SKM-1 (cell line): ENCODE measurements around the gene CHD9.
"Not testable (repeated sequence)": the region's sequence is repeated elsewhere in the genome, so short reads cannot be mapped to it uniquely, and the experiment has no call there.

ENCODE experiments used
- DNase-seq: peaks from one replicate; lab custom pipeline; 2025; ENCODE audit not compliant: unreplicated experiment; lab: John Stamatoyannopoulos, UW

The CHD9 gene

DNA sequence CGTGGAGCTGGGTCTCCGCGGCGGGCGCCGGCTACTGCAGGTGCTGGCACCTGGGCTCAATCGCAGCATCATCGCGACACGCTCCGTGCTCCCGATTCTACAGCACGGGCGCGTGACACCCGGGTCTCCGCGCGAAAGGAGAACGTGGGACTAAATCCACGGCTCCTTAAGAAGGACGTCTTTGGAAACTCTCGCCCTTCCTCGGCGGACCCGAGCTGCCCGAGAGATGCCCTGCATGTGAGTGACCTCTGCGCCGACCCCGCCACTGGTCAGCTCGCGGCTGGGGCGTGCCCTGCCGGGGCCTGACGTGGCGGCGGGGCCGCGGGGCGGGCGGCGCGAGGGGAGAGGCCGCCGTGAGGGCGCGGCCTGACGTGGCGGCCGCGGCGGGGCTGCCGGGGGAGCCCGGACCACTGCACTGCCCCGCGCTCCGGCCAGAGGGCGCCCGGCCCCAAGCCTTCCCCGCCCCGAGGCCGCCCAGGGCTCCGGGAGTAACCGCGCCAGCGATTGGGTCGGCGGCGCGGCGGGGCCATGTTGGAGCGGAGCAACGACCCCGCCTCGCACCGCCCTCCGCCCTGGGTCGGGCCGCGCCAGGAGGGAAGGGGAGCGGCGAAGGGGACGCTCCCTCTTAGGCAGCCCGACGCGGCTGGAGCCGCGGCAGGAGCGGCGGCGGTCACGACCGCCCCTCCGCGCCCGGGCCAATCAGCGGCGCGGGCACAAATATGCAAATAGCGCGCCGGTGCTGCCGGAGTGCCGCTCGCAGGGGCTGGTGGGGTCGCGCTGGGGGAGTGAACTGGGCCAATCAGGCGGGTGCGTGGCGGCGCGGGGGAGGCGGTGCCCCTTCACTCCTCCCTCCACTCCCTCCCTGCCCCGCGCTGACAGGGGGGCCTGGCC is 75.6 kb downstream of the CHD9 start:
- DNase-seq, result peak; percentile 77

DNA sequence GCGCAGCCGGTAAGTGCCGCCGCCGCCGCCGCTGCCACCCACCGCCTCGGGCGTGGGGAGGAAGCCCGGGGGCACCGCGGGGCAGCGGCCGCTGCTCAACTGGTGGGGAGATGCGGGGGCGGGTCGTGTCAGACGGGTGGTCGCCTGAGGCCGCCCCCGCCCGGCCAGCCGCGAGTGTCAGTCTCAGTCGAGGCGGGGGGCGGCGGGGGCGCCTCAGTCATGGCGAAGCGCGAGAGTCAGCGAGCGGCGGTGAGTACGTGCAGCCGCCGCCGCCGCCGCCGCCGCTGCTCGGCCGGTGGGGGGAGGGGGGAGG is 76.2 kb downstream of the CHD9 start:
- DNase-seq, result no peak

DNA sequence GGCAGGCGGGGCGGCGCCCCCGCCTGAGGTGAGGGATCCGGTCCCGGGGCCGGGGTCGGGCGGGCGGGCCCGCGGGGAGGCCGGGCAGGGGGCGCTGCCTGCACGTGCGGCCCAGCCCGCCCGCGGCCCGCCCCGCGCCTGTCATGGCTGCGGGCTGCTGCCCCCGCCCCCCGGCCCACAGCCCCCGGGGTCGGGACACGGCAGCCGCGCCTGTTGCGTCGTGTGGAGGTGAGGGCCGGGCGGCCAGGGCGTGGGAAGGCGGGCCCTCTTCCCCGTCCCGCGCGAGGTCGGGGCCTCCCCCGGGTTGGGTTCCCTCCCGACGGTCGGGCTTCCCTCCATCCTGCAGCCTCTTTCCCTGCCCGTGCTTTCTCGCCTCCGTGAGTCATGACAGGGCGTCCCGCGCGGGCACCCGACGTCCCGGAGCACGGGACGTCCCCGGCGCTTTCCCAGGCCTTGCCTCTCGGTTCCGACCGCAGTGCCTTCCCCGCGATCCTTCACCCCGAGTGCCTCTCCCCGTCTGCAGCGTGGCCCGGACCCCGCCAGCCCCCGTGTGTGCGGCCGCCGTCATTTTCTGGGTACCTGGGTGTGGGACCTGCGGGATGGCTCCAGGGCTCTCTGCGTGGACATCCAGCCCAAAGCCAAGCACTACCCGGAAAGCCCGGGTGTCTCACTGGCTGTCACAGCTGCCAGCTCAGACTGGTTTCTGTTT is 76.7 kb downstream of the CHD9 start:
- DNase-seq, result no peak

DNA sequence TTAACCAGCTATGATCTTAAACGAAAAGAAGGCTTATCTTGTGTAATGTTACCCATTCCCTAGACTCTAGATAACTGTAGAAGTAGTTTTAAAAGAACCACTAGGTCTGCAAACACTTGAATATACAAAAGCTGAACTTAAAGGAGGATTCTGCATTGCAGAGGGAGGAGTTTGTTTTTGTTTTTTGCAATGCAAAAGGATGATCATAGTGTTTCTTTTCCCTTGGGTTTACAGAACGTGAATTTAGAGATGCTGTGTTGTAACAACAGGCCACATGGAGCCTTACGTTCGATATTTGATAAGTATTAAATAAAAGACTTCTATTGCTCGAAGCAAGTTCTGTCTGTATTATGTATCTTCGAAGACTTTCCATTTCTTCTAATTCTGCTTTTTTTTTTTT is 77.6 kb downstream of the CHD9 start:
- DNase-seq, result no peak

DNA sequence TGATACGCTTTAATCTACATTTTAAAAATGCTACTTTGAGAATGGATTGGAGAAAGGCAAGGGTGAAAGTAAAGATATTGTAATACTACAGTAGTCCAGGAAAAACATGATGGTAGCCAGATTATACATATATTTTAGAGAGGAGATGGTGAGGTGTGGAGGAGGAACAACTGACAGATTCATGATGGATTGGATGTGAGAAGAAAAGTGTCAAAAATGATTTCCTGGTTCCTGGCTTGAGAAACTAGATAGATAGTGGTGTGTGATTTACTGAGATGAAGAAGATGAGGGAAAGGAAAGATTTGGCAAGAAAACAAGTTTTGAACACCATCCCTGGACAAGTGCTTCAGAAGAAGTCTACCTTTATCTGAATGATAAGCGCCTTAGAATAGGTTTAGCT is 80.5 kb downstream of the CHD9 start:
- no peak for DNase-seq

DNA sequence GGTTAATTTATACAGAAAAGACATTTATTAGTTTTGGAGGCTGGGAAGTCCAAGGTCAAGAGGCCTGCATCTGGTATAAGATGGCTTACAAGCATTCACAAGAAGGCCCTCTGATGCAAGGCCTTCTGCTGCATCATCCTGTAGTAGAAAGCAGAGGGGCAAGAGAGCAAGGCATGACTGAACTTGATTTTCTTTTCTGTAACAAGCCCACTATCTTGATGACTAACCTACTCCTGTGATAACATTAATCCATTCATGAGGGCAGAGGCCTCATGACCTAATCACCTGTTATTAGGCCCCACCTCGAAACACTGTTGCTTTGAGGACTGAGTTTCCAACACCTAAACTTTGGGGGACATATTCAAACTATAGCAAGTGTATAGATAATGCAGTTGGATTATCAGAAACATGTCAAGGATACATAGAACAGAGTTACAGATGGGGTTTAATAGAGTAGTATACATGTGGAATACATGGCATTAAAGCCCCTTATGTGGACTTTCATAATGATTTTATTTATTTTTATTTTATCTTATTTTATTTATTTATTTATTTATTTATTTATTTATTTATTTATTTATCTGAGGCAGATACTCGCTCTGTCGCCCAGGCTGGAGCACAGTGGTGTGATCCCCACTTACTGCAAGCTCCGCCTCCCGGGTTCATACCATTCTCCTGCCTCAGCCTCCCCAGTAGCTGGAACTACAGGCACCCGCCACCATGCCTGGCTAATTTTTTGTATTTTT is 88.2 kb downstream of the CHD9 start:
- DNase-seq, result no peak

DNA sequence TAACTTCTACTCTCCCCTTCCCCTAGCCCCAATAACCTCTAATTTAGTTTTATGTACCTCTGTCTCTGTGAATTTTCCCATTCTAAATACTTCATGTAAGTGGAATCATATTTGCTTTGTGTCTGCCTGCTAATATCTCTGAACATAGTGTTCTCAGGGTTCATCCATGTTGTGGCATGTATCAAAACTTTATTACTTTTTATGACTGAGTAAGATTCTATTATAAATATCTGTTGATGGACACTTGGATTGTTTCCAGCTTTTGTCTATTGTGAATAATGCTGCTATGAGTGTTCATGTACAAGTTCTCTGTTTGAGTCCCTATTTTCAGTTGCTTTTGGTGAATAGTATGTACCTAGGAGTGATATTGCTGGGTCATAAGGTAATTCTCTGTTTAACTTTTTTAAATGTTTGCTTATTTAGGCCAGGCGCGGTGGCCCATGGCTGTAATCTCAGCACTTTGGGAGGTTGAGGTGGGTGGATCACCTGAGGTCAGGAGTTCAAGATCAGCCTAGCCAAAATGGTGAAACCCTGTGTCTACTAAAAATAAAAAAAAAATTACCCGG is 92.8 kb downstream of the CHD9 start:
- DNase-seq, result no peak

DNA sequence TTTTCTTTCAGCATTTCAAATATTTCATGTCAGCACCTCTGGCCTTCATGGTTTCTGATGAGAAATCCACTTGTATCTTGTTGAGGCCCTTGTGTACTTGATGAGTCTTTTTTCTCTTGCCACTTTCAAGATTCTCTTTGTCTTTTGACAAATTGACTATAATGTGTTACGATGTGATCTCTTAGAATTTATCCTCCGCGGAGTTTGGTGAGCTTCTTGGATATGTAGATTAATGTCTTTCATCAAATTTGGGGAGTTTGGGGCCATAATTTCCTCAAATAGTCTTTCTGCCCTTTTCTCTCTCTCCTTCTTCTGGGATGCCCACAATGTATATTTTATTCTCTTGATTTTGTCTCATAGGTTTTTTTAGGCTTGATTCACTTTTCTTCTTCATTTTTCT is 96.0 kb downstream of the CHD9 start:
- no peak for DNase-seq

DNA sequence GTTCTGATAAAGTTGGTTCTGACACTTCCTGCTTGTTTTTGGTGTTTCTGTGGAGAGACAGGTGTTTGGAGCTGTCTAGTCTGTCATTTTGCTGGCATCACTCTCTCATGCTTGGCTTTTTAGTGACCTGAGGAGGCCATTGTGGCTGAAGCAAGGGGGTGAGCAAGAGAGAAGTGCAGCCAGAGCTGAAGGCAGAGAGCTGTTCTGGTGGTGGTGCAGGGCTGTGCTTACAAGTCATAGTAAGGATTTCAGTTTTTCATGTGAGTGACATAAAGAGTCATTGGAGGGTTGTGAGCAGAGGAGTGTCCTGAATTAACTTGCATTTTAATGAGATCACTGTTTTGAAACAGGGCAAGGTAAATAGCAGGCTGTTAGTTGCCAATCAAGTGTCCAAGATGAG is 97.5 kb downstream of the CHD9 start:
- DNase-seq, result no peak

DNA sequence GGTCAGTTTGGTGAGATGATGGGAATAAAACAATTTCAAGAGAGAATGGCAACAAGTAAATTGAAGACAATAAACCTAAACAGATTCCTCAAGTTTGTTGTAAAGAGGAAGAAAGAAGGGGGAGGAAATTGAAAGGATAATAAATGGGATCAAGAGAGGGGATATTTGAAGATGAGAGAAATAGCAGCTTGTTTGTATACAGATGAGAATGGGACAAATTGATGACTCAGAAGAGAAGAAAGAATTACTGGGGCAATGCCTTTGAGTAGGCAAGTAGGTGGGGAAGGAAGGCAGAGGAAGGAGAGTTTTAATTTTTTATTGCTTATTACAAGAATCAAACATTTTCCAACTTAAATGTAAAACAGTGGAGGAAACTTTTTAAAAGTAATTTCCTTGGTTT is 98.3 kb downstream of the CHD9 start:
- no peak for DNase-seq

DNA sequence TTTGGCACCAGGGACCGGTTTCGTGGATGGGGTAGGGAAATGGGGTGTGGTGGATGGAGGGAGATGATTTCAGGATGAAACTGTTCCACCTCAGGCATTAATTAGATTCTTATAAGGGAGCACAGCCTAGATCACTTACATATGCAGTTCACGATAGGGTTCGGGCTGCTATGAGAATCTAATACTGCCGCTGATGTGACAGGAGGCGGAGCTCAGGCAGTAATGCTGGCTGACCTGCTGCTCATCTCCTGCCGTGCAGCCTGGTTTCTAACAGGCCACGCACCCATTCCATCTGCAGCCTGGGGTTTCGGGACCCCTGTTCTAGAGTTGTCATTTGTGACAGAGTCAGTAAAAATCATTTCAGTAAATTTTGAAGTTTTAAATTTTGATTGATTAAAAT is 99.7 kb downstream of the CHD9 start:
- no peak for DNase-seq

DNA sequence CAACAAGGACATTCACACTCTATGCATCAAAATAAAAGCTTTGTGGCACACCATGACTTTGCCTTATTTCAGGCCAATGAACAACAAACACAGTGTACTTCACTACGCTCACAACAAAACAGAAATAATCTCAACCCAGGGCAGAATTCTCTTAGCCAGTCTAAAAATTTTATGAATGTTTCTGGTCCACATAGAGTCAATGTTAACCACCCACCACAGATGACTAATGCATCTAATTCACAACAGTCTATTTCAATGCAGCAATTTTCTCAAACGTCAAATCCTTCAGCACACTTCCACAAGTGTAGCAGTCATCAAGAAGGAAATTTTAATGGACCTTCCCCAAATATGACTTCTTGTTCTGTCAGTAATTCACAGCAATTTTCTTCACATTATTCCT is 101.7 kb downstream of the CHD9 start:
- DNase-seq, result no peak

DNA sequence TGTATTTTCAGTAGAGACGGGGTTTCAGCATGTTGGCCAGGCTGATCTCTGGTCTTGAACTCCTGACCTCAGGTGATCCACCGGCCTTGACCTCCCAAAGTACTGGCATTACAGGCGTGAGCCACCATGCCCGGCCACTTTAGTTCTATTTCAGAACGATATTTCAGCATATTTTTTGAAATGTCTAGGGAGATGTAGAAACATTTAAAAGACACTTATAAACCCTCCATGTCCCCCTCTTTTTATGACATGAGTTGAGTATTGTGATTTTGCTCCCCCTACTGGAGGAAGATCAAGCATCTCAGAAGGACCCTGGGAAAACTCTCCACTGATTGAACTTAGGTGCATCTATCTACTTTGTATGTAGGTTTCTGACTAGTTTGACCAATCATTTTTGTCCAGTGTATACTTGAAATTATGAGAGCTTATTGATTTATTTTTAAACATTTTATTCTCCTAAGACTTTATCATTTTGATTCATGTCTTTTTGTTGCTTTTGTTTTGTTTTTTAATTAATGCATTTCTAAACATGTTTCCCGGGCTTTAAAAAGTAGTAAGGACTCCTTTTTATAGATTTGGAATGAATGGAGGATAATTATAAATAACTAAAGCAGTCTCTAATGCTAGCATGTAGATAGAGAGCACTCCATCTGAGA is 105.1 kb downstream of the CHD9 start:
- peak; percentile 9 for DNase-seq

DNA sequence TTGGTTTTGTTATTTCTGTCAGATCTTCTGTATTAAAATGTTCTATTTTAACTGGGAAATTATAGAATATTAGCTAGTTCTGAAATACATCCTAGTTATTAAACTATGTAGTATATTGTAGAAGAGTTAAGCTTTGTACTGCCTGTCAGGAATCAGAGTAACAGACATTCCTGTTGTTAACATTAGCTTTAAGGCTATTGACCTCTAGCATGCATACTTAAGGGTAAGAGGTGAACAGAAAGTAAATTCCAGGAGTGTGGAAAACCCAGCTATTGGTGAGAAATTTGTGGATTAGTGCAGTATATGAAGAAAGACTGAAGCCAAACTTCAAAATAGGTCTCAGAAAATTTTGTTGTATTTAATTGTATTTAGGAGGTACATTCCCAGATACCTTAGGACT is 111.3 kb downstream of the CHD9 start:
- DNase-seq, result no peak

DNA sequence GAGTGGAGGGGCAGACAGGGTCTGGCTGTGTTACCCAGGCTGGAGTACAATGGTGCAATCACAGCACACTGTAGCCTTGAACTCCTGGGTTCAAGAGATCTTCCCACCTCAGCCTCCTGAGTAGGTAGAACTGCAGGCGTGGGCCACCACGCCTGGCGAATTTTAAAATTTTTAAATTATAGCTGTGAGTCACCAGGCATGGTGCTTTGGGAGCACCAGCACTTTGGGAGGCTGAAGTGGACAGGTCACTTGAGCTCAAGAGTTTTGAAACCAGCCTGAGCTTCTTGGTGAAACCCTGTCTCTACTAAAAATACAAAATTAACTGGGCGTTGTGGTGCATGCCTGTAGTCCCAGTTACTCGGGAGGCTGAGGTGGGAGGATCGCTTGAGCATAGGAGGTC is 114.0 kb downstream of the CHD9 start:
- DNase-seq, result no peak

DNA sequence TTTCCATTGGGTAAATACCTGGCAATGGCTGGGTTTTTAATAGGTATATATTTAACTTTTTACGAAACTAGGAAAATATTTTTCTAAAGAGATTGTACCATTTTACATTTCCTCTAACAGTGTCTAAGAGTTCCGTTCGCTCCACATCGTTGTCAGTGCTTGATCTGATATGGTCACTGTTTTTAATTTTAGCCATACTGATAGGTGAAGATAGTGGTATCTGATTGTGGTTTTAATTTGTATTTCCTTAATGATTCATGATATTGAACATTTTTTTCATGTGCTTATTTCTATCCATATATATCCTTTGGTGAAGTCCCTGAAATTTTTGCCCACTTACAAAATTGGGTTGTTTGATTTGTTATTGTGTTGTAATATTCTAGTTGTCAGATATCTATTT is 117.7 kb downstream of the CHD9 start:
- DNase-seq, result no peak

DNA sequence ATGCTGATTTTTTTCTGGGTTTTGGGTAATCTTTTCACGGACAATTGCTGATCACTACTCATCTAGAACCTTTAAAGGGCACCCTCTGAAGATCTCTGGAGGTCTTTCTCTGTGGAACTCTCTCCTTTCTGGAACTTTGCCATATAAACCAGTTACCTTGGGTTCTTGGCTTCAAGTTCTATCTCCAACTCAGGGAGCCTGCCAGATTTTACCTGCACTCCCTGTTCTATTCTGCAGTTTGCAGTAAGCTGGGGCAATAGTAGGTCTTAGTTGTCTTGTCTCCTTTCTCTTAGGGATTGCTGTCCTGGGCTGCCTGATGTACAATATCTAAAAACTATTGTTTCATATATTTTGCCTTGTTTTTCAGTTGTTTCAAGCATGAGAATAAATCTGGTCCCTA is 120.3 kb downstream of the CHD9 start:
- DNase-seq, result no peak

DNA sequence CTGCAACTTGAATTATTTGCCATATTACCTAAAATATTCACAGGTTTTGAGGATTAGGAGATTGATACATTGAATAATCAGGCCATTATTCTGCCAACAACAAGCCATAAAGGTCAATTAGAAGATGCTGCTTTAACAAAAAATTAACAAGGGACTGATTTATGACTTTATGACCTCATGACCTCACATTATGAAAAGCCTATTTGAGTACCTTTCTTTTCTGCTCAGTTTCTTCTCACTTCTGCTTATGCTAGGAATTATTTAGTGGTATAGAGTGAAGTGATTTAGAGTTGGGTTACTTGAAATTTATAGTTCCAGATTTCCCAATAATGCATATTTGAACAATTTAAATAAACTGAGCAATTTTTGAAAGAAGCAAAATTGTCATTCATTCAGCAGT is 121.6 kb downstream of the CHD9 start:
- DNase-seq, result no peak

DNA sequence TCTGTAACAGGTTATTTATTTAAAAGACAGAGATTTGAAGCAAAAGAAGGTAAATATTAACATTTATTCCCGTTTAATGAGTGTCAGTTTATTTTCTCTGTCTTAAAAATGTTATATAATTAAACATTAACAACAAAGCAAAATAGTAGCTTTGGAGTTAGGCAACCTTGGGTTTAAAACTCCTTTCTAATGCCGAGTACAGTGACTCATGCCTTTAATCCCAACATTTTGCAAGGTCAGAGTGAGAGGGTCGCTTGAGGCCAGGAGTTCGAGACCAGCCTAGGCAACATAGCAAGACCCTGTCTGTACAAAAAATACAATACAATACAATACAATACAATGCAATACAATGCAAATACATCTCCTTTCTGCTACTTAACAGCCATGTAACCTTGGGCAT is 128.7 kb downstream of the CHD9 start:
- DNase-seq, result no peak

DNA sequence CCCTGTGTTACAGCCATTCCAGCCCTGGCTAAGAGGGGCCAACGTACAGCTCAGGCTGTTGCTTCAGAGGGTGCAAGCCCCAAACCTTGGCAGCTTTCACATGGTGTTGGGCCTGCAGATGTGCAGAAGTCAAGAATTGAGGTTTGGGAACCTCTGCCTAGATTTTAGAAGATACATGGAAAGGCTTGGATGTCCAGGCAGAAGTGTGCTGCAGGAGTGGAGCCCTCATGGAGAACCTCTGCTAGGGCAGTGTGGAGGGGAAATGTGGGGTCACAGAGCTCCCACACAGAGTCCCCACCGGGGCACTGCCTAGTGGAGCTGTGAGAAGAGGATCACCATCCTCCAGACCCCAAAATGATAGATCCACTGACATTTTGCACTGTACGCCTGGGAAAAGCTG is 130.9 kb downstream of the CHD9 start:
- not testable (repeated sequence) for DNase-seq

DNA sequence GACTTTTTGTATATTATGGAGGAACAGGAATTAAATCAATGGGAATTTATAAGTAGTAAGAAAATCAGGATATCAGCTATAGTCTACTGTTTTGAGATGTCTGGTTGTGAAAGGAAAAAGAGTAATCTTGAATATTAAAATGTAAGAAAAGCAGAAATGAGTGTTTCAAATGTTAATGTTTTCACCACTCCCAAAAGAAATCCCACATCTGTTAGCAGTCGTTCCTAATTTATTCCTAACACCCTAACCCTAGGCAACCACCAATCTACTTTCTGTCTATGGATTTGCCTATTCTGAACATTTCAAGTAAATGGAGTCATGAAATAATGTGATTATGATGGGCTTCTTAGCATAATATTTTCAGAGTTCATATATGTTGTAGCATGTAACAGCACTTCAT is 133.0 kb downstream of the CHD9 start:
- no peak for DNase-seq
